ENCODE results near the gene SLC8A1.

DNA sequence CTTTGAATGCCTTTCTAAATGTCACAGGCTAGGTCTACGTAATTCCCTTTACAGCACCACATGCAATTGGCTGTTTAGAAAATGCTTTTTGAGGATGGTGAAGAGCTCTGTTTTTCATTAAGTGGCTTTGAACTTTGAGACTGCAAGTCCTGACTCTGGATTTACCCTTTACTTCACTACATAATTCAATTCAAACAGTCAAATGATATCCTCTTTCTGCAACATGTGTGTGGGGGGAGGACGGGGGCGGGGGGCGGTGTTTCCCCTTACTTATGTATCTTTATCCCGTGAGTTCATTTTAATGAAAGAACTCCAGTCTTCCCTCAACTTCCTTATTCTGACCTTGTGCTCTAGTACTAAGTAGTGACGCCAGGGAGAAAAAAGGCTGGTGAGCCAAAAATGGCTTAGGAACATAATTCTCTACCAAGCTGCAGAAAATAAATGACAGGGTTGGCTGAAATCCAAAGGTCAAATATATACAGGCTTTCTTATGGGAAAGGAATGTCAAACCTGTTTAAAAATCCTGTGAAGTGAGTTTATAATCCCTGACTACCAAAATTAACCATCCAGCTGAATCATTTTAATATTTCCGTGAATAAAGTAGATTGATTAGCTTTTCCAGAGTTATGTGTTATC lies 119.6 kb downstream of the SLC8A1 start:
- TF ChIP-seq POLR2AphosphoS5 (IDR thresholded peaks at IDR 0.05; ENCODE audit: low read depth) (no peak), GABPA (IDR thresholded peaks at IDR 0.05; ENCODE audit: low read depth) (no peak), SPI1 (IDR thresholded peaks at IDR 0.05; ENCODE audit: borderline replicate concordance, low read depth) (no peak)
- TF ChIP-seq, protein P1, sequence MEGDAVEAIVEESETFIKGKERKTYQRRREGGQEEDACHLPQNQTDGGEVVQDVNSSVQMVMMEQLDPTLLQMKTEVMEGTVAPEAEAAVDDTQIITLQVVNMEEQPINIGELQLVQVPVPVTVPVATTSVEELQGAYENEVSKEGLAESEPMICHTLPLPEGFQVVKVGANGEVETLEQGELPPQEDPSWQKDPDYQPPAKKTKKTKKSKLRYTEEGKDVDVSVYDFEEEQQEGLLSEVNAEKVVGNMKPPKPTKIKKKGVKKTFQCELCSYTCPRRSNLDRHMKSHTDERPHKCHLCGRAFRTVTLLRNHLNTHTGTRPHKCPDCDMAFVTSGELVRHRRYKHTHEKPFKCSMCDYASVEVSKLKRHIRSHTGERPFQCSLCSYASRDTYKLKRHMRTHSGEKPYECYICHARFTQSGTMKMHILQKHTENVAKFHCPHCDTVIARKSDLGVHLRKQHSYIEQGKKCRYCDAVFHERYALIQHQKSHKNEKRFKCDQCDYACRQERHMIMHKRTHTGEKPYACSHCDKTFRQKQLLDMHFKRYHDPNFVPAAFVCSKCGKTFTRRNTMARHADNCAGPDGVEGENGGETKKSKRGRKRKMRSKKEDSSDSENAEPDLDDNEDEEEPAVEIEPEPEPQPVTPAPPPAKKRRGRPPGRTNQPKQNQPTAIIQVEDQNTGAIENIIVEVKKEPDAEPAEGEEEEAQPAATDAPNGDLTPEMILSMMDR (IDR thresholded peaks at IDR 0.05; ENCODE audit: insufficient read depth, low read length), result no peak
- TF ChIP-seq, protein P2, sequence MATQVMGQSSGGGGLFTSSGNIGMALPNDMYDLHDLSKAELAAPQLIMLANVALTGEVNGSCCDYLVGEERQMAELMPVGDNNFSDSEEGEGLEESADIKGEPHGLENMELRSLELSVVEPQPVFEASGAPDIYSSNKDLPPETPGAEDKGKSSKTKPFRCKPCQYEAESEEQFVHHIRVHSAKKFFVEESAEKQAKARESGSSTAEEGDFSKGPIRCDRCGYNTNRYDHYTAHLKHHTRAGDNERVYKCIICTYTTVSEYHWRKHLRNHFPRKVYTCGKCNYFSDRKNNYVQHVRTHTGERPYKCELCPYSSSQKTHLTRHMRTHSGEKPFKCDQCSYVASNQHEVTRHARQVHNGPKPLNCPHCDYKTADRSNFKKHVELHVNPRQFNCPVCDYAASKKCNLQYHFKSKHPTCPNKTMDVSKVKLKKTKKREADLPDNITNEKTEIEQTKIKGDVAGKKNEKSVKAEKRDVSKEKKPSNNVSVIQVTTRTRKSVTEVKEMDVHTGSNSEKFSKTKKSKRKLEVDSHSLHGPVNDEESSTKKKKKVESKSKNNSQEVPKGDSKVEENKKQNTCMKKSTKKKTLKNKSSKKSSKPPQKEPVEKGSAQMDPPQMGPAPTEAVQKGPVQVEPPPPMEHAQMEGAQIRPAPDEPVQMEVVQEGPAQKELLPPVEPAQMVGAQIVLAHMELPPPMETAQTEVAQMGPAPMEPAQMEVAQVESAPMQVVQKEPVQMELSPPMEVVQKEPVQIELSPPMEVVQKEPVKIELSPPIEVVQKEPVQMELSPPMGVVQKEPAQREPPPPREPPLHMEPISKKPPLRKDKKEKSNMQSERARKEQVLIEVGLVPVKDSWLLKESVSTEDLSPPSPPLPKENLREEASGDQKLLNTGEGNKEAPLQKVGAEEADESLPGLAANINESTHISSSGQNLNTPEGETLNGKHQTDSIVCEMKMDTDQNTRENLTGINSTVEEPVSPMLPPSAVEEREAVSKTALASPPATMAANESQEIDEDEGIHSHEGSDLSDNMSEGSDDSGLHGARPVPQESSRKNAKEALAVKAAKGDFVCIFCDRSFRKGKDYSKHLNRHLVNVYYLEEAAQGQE (IDR thresholded peaks at IDR 0.05; ENCODE audit: insufficient replicate concordance, low read depth), result no peak

All from HL-60 (cell line).